Astrocyte of the spinal cord (primary cell): ENCODE data around the gene FBXL12.

Source experiments
- DNase-seq: peaks from one replicate; pipeline ENCODE4 v3.0.0; 2011; ENCODE audit warnings: low read depth, low spot score
- H3K4me3 ChIP-seq: 2 replicates; pipeline ENCODE4 v1.5.1; 2011; ENCODE audit warnings: low read depth, mild to moderate bottlenecking, low read length, moderate library complexity
- in situ Hi-C: cut with HindIII; loops from 2 replicates; pipeline ENCODE4 v1.10.0; 2017; ENCODE audit warnings: low sequenced_read_pairs
- TF ChIP-seq, protein P1 (sequence below): IDR thresholded peaks from 2 replicates; pipeline ENCODE4 v1.5.1; 2012; ENCODE audit warnings: low read depth, mild to moderate bottlenecking, low read length, inconsistent platforms

Gene FBXL12, protein sequence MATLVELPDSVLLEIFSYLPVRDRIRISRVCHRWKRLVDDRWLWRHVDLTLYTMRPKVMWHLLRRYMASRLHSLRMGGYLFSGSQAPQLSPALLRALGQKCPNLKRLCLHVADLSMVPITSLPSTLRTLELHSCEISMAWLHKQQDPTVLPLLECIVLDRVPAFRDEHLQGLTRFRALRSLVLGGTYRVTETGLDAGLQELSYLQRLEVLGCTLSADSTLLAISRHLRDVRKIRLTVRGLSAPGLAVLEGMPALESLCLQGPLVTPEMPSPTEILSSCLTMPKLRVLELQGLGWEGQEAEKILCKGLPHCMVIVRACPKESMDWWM

DNA sequence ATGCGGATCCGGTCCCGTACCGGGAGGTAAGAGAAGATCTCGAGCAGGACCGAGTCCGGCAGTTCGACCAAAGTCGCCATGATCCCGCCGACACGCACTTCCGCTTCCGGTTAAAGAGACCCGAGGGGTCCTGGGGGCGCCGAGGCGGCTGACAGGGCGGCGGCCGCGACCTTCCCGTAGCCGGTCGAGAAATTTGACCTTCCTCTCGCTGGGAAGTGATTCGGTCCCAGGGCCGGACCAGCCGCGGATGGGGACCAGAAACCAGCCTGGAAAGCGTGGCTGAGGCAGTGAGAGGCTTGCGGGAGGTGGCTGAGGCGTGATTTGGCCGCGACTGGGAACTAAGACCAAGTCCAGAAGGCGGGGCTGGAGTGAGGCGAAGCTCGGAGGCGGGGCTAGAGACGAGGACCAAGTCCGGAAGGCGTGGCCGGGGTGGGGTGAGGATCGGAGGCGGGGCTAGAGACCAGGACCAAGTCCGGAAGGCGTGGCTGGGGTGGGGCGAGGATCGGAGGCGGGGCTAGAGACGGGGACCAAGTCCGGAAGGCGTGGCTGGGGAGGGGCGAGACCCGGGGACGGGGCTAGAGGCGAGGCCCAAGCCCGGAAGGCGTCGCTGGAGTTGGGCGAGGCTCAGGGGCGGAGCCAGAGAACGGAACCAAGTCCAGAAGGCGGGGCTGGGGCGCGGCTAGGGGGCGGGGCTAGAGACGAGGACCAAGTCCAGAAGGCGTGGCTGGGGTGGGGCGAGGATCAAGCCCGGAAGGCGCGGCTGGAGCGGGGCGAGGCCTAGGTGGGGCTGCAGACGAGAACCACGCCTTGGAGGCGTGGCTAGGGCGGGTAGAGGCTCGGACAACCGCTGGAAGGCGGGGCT, at the start of gene FBXL12:
Gene FBXL12, minus strand, starts transcription at position 346 of the 862 bp plus-strand sequence. Its CDS starts 266 bp downstream, at position 80.
- TF ChIP-seq, protein P1, sequence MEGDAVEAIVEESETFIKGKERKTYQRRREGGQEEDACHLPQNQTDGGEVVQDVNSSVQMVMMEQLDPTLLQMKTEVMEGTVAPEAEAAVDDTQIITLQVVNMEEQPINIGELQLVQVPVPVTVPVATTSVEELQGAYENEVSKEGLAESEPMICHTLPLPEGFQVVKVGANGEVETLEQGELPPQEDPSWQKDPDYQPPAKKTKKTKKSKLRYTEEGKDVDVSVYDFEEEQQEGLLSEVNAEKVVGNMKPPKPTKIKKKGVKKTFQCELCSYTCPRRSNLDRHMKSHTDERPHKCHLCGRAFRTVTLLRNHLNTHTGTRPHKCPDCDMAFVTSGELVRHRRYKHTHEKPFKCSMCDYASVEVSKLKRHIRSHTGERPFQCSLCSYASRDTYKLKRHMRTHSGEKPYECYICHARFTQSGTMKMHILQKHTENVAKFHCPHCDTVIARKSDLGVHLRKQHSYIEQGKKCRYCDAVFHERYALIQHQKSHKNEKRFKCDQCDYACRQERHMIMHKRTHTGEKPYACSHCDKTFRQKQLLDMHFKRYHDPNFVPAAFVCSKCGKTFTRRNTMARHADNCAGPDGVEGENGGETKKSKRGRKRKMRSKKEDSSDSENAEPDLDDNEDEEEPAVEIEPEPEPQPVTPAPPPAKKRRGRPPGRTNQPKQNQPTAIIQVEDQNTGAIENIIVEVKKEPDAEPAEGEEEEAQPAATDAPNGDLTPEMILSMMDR = no peak
- in situ Hi-C loops = no loop called here
- peak; percentile 100 for DNase-seq
- peak within 1 kb of the TSS; percentile 99 for H3K4me3 ChIP-seq

DNA sequence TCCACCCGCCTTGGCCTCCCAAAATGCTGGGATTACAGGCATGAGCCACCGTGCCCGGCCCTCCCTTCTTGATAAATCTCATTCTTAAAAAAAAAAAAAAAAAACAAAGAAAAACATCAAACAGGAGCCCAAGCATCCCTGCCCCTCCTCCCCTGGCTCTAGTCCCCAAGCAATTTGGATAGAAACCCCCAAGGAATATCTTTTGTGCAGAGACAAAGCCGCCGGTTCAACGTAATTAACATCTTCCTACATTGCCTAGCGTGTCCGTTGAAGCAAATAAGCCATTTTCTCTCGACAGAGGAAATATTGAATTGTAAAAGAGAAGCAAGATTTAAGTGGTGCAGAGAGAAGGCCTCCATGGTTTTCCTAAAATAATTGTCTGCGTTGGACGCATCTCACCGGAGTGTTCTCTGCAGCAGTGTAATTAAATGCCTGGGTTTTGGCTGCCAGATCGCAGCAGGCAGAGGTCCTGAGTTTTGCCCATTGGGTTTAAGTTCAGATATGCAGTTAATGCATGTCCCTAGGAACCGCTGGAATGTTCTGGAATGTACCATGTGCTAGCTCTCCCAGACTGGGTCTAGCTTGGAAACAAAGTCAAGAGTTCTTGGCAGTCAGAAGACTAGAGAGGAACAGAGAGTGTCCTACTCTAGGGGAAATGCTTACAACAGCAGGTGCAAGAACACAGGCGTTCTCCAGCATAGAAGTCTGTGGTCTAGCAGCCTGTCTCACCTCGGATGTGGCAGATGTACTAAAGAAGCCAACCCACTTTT, 47.0 kb upstream of the FBXL12 start:
- TF ChIP-seq, protein P1 = no peak
- no peak for DNase-seq
- in situ Hi-C loops = no loop called here
- H3K4me3 ChIP-seq = no peak overlapping the region

DNA sequence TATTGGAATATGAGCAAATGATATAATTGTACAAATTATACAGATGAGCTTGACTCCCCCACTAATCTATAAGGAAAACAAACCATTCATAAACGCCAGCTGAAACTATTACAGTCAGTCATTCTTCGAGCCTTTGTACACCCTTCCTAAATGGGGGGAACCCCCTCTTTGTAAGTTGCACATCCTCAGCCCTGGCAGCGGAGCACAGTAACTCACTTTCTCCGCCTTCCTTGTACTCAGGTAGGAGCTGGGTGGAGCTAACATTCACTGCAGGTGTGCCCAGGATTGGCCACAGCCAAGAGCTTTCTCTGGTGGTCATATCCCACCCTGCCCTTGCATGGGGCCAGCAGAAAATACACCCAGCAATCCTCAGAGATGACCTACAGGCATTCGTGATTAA, 44.9 kb upstream of the FBXL12 start:
- in situ Hi-C loops = no loop called here
- no peak overlapping the region for H3K4me3 ChIP-seq
- TF ChIP-seq, protein P1 = no peak
- no peak for DNase-seq

GRCh38 chr19:9862938-9863337, 44.1 kb upstream of the FBXL12 start:
- no peak overlapping the region for H3K4me3 ChIP-seq
- TF ChIP-seq, protein P1 = no peak
- in situ Hi-C loops = no loop called here
- no peak for DNase-seq

DNA sequence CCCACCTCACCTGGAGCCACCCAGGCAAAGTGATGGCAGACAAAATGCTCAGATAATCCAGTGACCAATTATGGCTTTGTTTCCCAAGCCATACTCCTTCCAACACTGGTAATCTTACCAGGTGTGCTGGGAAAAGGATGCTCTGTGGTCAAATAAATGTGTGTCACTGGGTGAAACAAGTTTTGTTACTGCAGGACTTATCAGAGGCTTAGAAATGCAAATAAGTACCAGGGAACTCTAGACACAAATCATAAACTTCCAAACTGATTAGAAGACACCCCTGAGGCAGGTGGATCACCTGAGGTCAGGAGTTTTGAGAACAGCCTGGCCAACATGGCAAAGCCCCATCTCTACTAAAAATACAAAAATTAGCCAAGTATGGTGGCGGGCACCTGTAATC, 42.6 kb upstream of the FBXL12 start:
- H3K4me3 ChIP-seq = no peak overlapping the region
- TF ChIP-seq, protein P1 = no peak
- no peak for DNase-seq
- in situ Hi-C loops = no loop called here

- DNase-seq = no peak
- TF ChIP-seq, protein P1 = no peak
- in situ Hi-C loops = no loop called here
- H3K4me3 ChIP-seq = no peak overlapping the region
Observed at GRCh38 chr19:9860407-9860806, 41.5 kb upstream of the FBXL12 start.
